MCF 10A (cell line): Measurements from ENCODE around the gene SELENOM. TPM values are rescaled to one million over a fixed set of nuclear protein-coding genes. Genes with fewer than 3 reads are reported as not detected.

Source experiments
- BruUV-seq: library from RNA; stranded (reverse); fragments of 400-500 nt; replicated peaks from 2 replicates; lab custom pipeline; 2021; lab: Mats Ljungman, UMichigan
- CTCF ChIA-PET: fragments of 300-600 bp; sonication (Branson Sonifier 250); formaldehyde crosslinking; extraction: SDS; loops from one replicate; lab custom pipeline; 2021; ENCODE audit warnings: antibody characterized with exemption, inconsistent platforms; lab: Yijun Ruan, JAX
- POLR2A ChIA-PET: fragments of 300-600, 350-650 bp; sonication (Branson Sonifier 250); formaldehyde crosslinking; extraction: SDS; loops from one replicate; lab custom pipeline; 2020; ENCODE audit warnings: antibody characterized with exemption, inconsistent platforms; lab: Yijun Ruan, JAX
- DNase-seq: peaks from one replicate; pipeline ENCODE4 v3.0.0-alpha.2; 2018; ENCODE audit not compliant: unreplicated experiment
- H3K27ac Mint-ChIP-seq: one replicate; pipeline ENCODE4 v1.8.0; 2022; ENCODE audit warnings: mild to moderate bottlenecking, low read depth, mixed read lengths; ENCODE audit not compliant: unreplicated experiment
- H3K27me3 Mint-ChIP-seq: one replicate; pipeline ENCODE4 v1.8.0; 2022; ENCODE audit warnings: mixed read lengths; ENCODE audit not compliant: insufficient read depth, unreplicated experiment
- H3K36me3 Mint-ChIP-seq: one replicate; pipeline ENCODE4 v1.8.0; 2022; ENCODE audit warnings: mild to moderate bottlenecking, moderate library complexity, mixed read lengths; ENCODE audit not compliant: insufficient read depth, unreplicated experiment
- H3K4me1 Mint-ChIP-seq: one replicate; pipeline ENCODE4 v1.8.0; 2022; ENCODE audit warnings: mixed read lengths; ENCODE audit not compliant: insufficient read depth, unreplicated experiment
- H3K4me3 Mint-ChIP-seq: one replicate; pipeline ENCODE4 v1.8.0; 2022; ENCODE audit warnings: mild to moderate bottlenecking, moderate library complexity, mixed read lengths; ENCODE audit not compliant: unreplicated experiment
- H3K9me3 Mint-ChIP-seq: one replicate; pipeline ENCODE4 v1.8.0; 2022; ENCODE audit warnings: mixed read lengths; ENCODE audit not compliant: unreplicated experiment
- intact Hi-C: fragments of 100-400 bp; cut with micrococcal nuclease; formaldehyde crosslinking; loops from 2 replicates; pipeline ENCODE4 v1.14.1; 2022
- total RNA-seq: library from RNA; stranded (reverse); gene quantifications from 2 replicates; pipeline ENCODE4 v1.2.3, GENCODE V29; 2022
- TF ChIP-seq, protein P1 (sequence below): fragments of 200-600 bp; IDR thresholded peaks from one replicate; pipeline ENCODE4 v1.8.0; 2022; ENCODE audit warnings: antibody characterized with exemption, mild to moderate bottlenecking; ENCODE audit not compliant: unreplicated experiment

Gene SELENOM
- total RNA-seq, 1 experiment from 2014 or later = 44.9 TPM

DNA sequence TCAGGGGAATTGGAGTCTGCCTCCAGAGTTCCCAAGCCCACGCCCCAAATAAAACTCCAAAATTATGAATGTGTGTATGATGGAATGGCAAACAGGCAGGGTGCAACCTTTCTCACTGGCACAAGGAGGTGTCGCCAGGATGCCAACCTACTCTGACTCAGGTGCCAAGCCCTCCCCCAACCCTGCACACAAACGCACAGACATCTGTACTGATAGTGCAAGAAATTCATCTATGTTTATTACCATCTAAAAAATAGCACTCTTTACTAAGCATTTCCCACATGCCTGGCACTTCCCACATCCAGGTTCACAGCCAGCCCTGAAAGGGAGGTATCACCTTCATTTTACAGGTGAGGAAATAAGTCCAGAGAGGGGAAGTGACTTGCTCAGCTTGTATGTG, 31.7 kb upstream of the SELENOM start:
- DNase-seq = no peak
- CTCF ChIA-PET = interaction anchor here (0.6 kb wide), 1 partner anchor 1688 kb away, joined by 3 read pairs; no protein-coding TSS in a partner anchor
- Mint-ChIP-seq H3K27me3 (no peaks in the 10 kb centered on the region), H3K27ac (no peak overlapping the region), H3K9me3 (no peaks in the 10 kb centered on the region), H3K36me3 (no peaks in the 10 kb centered on the region), H3K4me1 (no peaks in the 10 kb centered on the region), H3K4me3 (no peak overlapping the region)
- intact Hi-C loops = no loop called here
- POLR2A ChIA-PET = no interaction called here
- TF ChIP-seq, protein P1, sequence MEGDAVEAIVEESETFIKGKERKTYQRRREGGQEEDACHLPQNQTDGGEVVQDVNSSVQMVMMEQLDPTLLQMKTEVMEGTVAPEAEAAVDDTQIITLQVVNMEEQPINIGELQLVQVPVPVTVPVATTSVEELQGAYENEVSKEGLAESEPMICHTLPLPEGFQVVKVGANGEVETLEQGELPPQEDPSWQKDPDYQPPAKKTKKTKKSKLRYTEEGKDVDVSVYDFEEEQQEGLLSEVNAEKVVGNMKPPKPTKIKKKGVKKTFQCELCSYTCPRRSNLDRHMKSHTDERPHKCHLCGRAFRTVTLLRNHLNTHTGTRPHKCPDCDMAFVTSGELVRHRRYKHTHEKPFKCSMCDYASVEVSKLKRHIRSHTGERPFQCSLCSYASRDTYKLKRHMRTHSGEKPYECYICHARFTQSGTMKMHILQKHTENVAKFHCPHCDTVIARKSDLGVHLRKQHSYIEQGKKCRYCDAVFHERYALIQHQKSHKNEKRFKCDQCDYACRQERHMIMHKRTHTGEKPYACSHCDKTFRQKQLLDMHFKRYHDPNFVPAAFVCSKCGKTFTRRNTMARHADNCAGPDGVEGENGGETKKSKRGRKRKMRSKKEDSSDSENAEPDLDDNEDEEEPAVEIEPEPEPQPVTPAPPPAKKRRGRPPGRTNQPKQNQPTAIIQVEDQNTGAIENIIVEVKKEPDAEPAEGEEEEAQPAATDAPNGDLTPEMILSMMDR = no peak
- BruUV-seq = no TSS peak

GRCh38 chr22:31138126-31138525, 30.8 kb upstream of the SELENOM start:
- H3K27me3 Mint-ChIP-seq = no peaks in the 10 kb centered on the region

DNA sequence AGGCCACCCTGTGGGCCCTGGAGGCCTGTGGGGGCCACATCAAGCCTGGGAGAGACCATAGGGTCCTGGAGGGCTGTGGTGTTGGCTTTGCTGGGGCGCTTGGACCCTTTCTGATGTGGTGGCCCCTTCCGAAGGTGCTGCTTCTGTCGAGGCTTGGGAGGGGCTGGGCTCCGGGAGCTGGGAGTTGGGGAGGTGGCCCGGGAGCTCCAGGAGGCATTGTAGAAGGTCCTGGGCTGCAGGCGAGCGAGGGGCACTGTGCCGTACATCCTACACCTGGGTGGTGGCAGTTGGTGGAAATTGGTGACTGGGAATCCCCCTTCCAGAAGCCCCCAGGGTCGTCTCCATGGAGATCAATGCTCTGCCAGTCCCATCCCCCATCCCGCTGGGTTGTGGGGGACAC, 30.4 kb upstream of the SELENOM start:
- intact Hi-C loops = no loop called here
- H3K4me1 Mint-ChIP-seq = no peaks in the 10 kb centered on the region
- H3K9me3 Mint-ChIP-seq = no peaks in the 10 kb centered on the region
- CTCF ChIA-PET = interaction anchor here (0.6 to 1.1 kb wide), 2 partner anchors 12 to 55 kb away, joined by 3 read pairs; no protein-coding TSS in a partner anchor
- POLR2A ChIA-PET = no interaction called here
- no peaks in the 10 kb centered on the region for H3K27me3 Mint-ChIP-seq
- H3K27ac Mint-ChIP-seq = no peak overlapping the region
- H3K36me3 Mint-ChIP-seq = no peaks in the 10 kb centered on the region
- TF ChIP-seq, protein P1 = no peak
- DNase-seq = no peak
- no peak overlapping the region for H3K4me3 Mint-ChIP-seq
- no TSS peak for BruUV-seq

More at GRCh38 chr22:31138126-31138525, 30.8 kb upstream of the SELENOM start:
- intact Hi-C loops = no loop called here
- ChIA-PET CTCF (interaction anchor here (0.6 to 1.1 kb wide), 2 partner anchors 12 to 55 kb away, joined by 3 read pairs; no protein-coding TSS in a partner anchor), POLR2A (no interaction called here)
- TF ChIP-seq, protein P1 = no peak
- H3K4me1 Mint-ChIP-seq = no peaks in the 10 kb centered on the region
- H3K9me3 Mint-ChIP-seq = no peaks in the 10 kb centered on the region
- H3K36me3 Mint-ChIP-seq = no peaks in the 10 kb centered on the region
- H3K4me3 Mint-ChIP-seq = no peak overlapping the region
- DNase-seq = no peak
- BruUV-seq = no TSS peak
- no peak overlapping the region for H3K27ac Mint-ChIP-seq

DNA sequence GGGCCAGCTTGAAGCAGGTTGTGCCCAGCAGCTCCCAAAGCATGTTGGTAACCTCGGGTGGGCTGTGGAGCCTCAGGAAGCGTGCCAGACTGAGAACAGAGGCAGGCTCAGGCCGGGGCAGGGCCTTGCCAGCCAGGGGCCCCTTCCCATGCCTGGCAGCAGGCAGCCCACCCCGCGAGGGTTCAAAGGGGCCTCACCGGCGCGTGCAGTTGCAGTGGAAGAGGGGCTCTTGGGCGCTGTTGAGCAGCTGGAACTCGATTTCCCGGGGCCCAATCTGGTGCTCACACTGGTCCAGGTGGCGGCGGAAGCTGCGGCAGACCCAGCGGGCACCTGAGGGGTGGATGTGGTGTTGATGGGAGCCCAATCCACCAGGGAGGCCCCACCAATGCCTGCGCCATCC, 29.3 kb upstream of the SELENOM start:
- CTCF ChIA-PET = interaction anchor here (0.6 kb wide), 1 partner anchor 22 kb away, joined by 3 read pairs; no protein-coding TSS in a partner anchor
- Mint-ChIP-seq H3K4me3 (no peak overlapping the region), H3K27me3 (no peaks in the 10 kb centered on the region), H3K36me3 (no peaks in the 10 kb centered on the region), H3K4me1 (no peaks in the 10 kb centered on the region), H3K27ac (no peak overlapping the region), H3K9me3 (no peaks in the 10 kb centered on the region)
- TF ChIP-seq, protein P1 = no peak
- no peak for DNase-seq
- POLR2A ChIA-PET = no interaction called here
- intact Hi-C loops = no loop called here
- BruUV-seq = no TSS peak
